ENCODE measurements around the gene P2RY11. TPM values are rescaled to one million over a fixed set of nuclear protein-coding genes. Genes with fewer than 3 reads are reported as not detected.

P2RY11 gene
- total RNA-seq, 3 donors from 2014 or later: 14.1 to 18.5 (median 16.9) TPM

- no peak overlapping the region for H3K4me3 ChIP-seq
- H3K4me1 ChIP-seq (ENCODE audit: low read depth): peaks cover 8% of the 10 kb centered on the region
- H3K9me3 ChIP-seq: no peaks in the 10 kb centered on the region
- peak in 2 of 3 donors; percentile 43 to 55 for DNase-seq
- no peak for ATAC-seq
- intact Hi-C loops (cut with DNase I, micrococcal nuclease): no loop called here
- TF ChIP-seq CTCF (IDR thresholded peaks at IDR 0.05): no peak
- H3K36me3 ChIP-seq (ENCODE audit: low read depth): peaks cover 5% of the 10 kb centered on the region
Observed at GRCh38 chr19:10114651-10115391, 3.3 kb downstream of the P2RY11 start.

GRCh38 chr19:10115392-10116084 lies 4.0 kb downstream of the P2RY11 start:
- Histone ChIP-seq H3K9me3 (no peaks in the 10 kb centered on the region), H3K36me3 (ENCODE audit: low read depth) (peaks cover 2% of the 10 kb centered on the region), H3K4me3 (no peak overlapping the region), H3K4me1 (ENCODE audit: low read depth) (peaks cover 10% of the 10 kb centered on the region)
- DNase-seq (peak in 1 of 3 donors; percentile 56), ATAC-seq (no peak)
- intact Hi-C loops (cut with DNase I, micrococcal nuclease): no loop called here
- TF ChIP-seq CTCF (IDR thresholded peaks at IDR 0.05): no peak

GRCh38 chr19:10116085-10116865 lies 4.8 kb downstream of the P2RY11 start:
- no peak for TF ChIP-seq CTCF (IDR thresholded peaks at IDR 0.05)
- Histone ChIP-seq H3K9me3 (no peaks in the 10 kb centered on the region), H3K4me3 (no peak overlapping the region), H3K4me1 (ENCODE audit: low read depth) (peaks cover 14% of the 10 kb centered on the region), H3K36me3 (ENCODE audit: low read depth) (no peaks in the 10 kb centered on the region)
- ATAC-seq: no peak
- no peak for DNase-seq
- intact Hi-C loops (cut with DNase I, micrococcal nuclease): no loop called here

- H3K4me1 ChIP-seq (ENCODE audit: low read depth): peaks cover 14% of the 10 kb centered on the region
- H3K9me3 ChIP-seq: no peaks in the 10 kb centered on the region
- ATAC-seq (no peak), DNase-seq (no peak)
- H3K36me3 ChIP-seq (ENCODE audit: low read depth): no peaks in the 10 kb centered on the region
- no peak for TF ChIP-seq CTCF (IDR thresholded peaks at IDR 0.05)
- intact Hi-C loops (cut with DNase I, micrococcal nuclease): no loop called here
- no peak overlapping the region for H3K4me3 ChIP-seq
Observed at GRCh38 chr19:10116866-10117616, 5.5 kb downstream of the P2RY11 start.

GRCh38 chr19:10118960-10119359 lies 7.5 kb downstream of the P2RY11 start:
- Histone ChIP-seq H3K9me3 (no peaks in the 10 kb centered on the region), H3K4me3 (peak overlapping the region; percentile 76), H3K36me3 (ENCODE audit: low read depth) (no peaks in the 10 kb centered on the region), H3K4me1 (ENCODE audit: low read depth) (peaks cover 11% of the 10 kb centered on the region)
- DNase-seq: no peak
- intact Hi-C loops (cut with DNase I, micrococcal nuclease): no loop called here
- ATAC-seq: no peak
- no peak for TF ChIP-seq CTCF (IDR thresholded peaks at IDR 0.05)
